Neural crest cell (in vitro differentiated cells): ENCODE measurements around the gene CDH3. TPM values are rescaled to one million over a fixed set of nuclear protein-coding genes. Genes with fewer than 3 reads are reported as not detected.

ENCODE experiments used
- DNase-seq: peaks from one replicate; pipeline ENCODE4 v3.0.0; 2021; ENCODE audit warnings: low read depth, mixed read lengths, low spot score
- H3K27ac Mint-ChIP-seq: one replicate; pipeline ENCODE4 v1.8.0; 2021; ENCODE audit warnings: mild to moderate bottlenecking, mixed read lengths; ENCODE audit not compliant: unreplicated experiment
- H3K27me3 Mint-ChIP-seq: 2 replicates; pipeline ENCODE4 v1.8.0; 2021; ENCODE audit warnings: low read depth, mild to moderate bottlenecking, mixed read lengths
- H3K36me3 Mint-ChIP-seq: 2 replicates; pipeline ENCODE4 v1.8.0; 2021; ENCODE audit warnings: low read depth, mild to moderate bottlenecking, mixed read lengths
- H3K4me1 Mint-ChIP-seq: 2 replicates; pipeline ENCODE4 v1.8.0; 2021; ENCODE audit warnings: mixed read lengths
- H3K4me3 Mint-ChIP-seq: one replicate; pipeline ENCODE4 v1.8.0; 2021; ENCODE audit warnings: mild to moderate bottlenecking, mixed read lengths
- H3K9me3 Mint-ChIP-seq: 2 replicates; pipeline ENCODE4 v1.8.0; 2021; ENCODE audit warnings: mixed read lengths
- CTCF ChIP-seq: fragments of 200-600 bp; sonication (generic); conservative IDR thresholded peaks from 2 replicates; pipeline ENCODE4 v1.5.0; 2021; ENCODE audit warnings: antibody characterized with exemption, mild to moderate bottlenecking
- total RNA-seq: library from RNA; stranded (reverse); gene quantifications from 2 replicates; pipeline ENCODE4 v1.2.1, GENCODE V29; 2021

CDH3 gene
- total RNA-seq, 1 donor from 2014 or later: 4.3 TPM

- H3K4me3 Mint-ChIP-seq: peak overlapping the region; percentile 89
- no peaks in the 10 kb centered on the region for H3K36me3 Mint-ChIP-seq
- DNase-seq: no peak
- H3K27ac Mint-ChIP-seq: no peak overlapping the region
- no peak for TF ChIP-seq CTCF
- no peaks in the 10 kb centered on the region for H3K9me3 Mint-ChIP-seq
- H3K27me3 Mint-ChIP-seq: peaks cover 25% of the 10 kb centered on the region
- peaks cover 42% of the 10 kb centered on the region for H3K4me1 Mint-ChIP-seq
Measured at GRCh38 chr16:68643227-68643626, 1.9 kb upstream of the CDH3 start.

GRCh38 chr16:68643847-68644246 lies 1.3 kb upstream of the CDH3 start:
- TF ChIP-seq CTCF: no peak
- H3K27ac Mint-ChIP-seq: no peak overlapping the region
- H3K4me1 Mint-ChIP-seq: peaks cover 42% of the 10 kb centered on the region
- peaks cover 25% of the 10 kb centered on the region for H3K27me3 Mint-ChIP-seq
- peak overlapping the region; percentile 89 for H3K4me3 Mint-ChIP-seq
- H3K9me3 Mint-ChIP-seq: no peaks in the 10 kb centered on the region
- DNase-seq: no peak
- H3K36me3 Mint-ChIP-seq: no peaks in the 10 kb centered on the region

- Mint-ChIP-seq H3K27ac (no peak overlapping the region), H3K4me3 (peak overlapping the region; percentile 89), H3K36me3 (no peaks in the 10 kb centered on the region), H3K27me3 (peaks cover 25% of the 10 kb centered on the region), H3K4me1 (peaks cover 42% of the 10 kb centered on the region), H3K9me3 (no peaks in the 10 kb centered on the region)
- no peak for TF ChIP-seq CTCF
- no peak for DNase-seq
Measured at GRCh38 chr16:68644296-68644695, 814 bp upstream of the CDH3 start.

GRCh38 chr16:68645494-68646388 lies 631 bp downstream of the CDH3 start:
- Mint-ChIP-seq H3K4me1 (peaks cover 41% of the 10 kb centered on the region), H3K27ac (no peak overlapping the region), H3K36me3 (no peaks in the 10 kb centered on the region), H3K4me3 (peak overlapping the region; percentile 84), H3K27me3 (peaks cover 25% of the 10 kb centered on the region), H3K9me3 (no peaks in the 10 kb centered on the region)
- no peak for TF ChIP-seq CTCF
- DNase-seq: peak; percentile 48

DNA sequence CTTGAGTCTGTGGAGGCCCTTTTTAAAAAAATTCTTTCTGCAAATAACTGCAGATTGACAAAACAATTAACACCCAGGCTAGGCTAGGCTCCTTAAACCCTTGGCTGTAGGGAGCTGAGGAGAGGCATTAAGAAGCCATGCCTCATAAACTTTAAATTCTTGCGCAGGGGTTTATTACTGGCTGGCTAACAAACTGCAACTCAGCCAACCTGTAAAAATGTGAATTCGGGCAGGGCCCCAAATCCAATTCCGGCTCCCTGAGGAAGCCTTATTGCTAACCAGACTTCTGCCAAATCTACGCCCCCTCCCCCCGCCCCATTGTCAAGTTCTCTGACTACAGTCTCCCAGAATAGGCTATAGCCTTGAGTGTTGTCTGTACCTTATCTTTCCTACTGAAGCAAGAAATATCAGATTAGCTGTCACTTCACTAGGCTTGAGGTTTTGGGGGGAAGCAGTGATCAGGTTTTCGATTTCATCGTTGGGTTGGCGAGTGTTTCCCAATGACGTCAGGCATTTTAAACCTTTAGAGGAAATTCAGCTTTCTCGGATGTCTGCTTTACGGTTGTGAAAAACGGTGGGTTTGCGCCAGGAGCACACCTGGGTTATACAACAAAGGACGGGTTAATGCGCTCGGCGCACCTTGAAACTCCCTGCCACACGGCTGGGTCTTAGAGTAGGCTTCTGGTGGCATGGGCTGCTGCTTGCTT lies 2.0 kb downstream of the CDH3 start:
- peaks cover 31% of the 10 kb centered on the region for H3K4me1 Mint-ChIP-seq
- H3K27ac Mint-ChIP-seq: no peak overlapping the region
- peaks cover 24% of the 10 kb centered on the region for H3K27me3 Mint-ChIP-seq
- DNase-seq: no peak
- H3K4me3 Mint-ChIP-seq: peak overlapping the region; percentile 84
- H3K9me3 Mint-ChIP-seq: no peaks in the 10 kb centered on the region
- no peak for TF ChIP-seq CTCF
- no peaks in the 10 kb centered on the region for H3K36me3 Mint-ChIP-seq
